ENCODE measurements around the gene SORBS1.

SORBS1 gene

GRCh38 chr10:95561177-95561863, at the start of gene SORBS1:
SORBS1 (minus strand) TSS chr10:95561371; CDS start chr10:95441135, 120,236 bp downstream.
- no peak for TF ChIP-seq CTCF (IDR thresholded peaks at IDR 0.05; ENCODE audit: low read depth, low read length)
- DNase-seq (ENCODE audit: low read depth in 2 of 2), result peak; percentile 92 to 96
- peak within 1 kb of the TSS; percentile 76 to 88 for H3K4me3 ChIP-seq (replicated peaks in 1 of 2; ENCODE audit: low read depth in 2 of 2, low read length in 2 of 2)

GRCh38 chr10:95610727-95611126, 49.6 kb upstream of the SORBS1 start:
- no peak for TF ChIP-seq CTCF (IDR thresholded peaks at IDR 0.05; ENCODE audit: low read depth, low read length)
- no peak overlapping the region for H3K4me3 ChIP-seq (replicated peaks in 1 of 2; ENCODE audit: low read depth in 2 of 2, low read length in 2 of 2)
- no peak for DNase-seq (ENCODE audit: low read depth in 2 of 2)

- H3K4me3 ChIP-seq (replicated peaks in 1 of 2; ENCODE audit: low read depth in 2 of 2, low read length in 2 of 2), result no peak overlapping the region
- DNase-seq (ENCODE audit: low read depth in 2 of 2), result peak in 1 of 2 donors; percentile 9
- no peak for TF ChIP-seq CTCF (IDR thresholded peaks at IDR 0.05; ENCODE audit: low read depth, low read length)
Observed at GRCh38 chr10:95606922-95607321, 45.8 kb upstream of the SORBS1 start.

GRCh38 chr10:95605163-95605562, 44.0 kb upstream of the SORBS1 start:
- peak in 1 of 2 donors; percentile 11 for DNase-seq (ENCODE audit: low read depth in 2 of 2)
- TF ChIP-seq CTCF (IDR thresholded peaks at IDR 0.05; ENCODE audit: low read depth, low read length), result no peak
- H3K4me3 ChIP-seq (replicated peaks in 1 of 2; ENCODE audit: low read depth in 2 of 2, low read length in 2 of 2), result no peak overlapping the region

GRCh38 chr10:95604630-95605029, 43.5 kb upstream of the SORBS1 start:
- no peak for DNase-seq (ENCODE audit: low read depth in 2 of 2)
- H3K4me3 ChIP-seq (replicated peaks in 1 of 2; ENCODE audit: low read depth in 2 of 2, low read length in 2 of 2), result no peak overlapping the region
- TF ChIP-seq CTCF (IDR thresholded peaks at IDR 0.05; ENCODE audit: low read depth, low read length), result no peak

- no peak overlapping the region for H3K4me3 ChIP-seq (replicated peaks in 1 of 2; ENCODE audit: low read depth in 2 of 2, low read length in 2 of 2)
- TF ChIP-seq CTCF (IDR thresholded peaks at IDR 0.05; ENCODE audit: low read depth, low read length), result no peak
- no peak for DNase-seq (ENCODE audit: low read depth in 2 of 2)
Observed at GRCh38 chr10:95602382-95602781, 41.2 kb upstream of the SORBS1 start.

All from cardiac fibroblast (primary cell).